Endodermal cell (in vitro differentiated cells): Measurements from ENCODE around the gene FBXO7. TPM values are rescaled to one million over a fixed set of nuclear protein-coding genes. Genes with fewer than 3 reads are reported as not detected.

Source experiments
- DNase-seq: peaks from one replicate; pipeline ENCODE4 v3.0.0-alpha.2; 2017
- H3K27ac ChIP-seq: 2 replicates; pipeline ENCODE4 v1.5.1; 2013; ENCODE audit warnings: mild to moderate bottlenecking, low read depth, low read length, moderate library complexity
- H3K27me3 ChIP-seq: 2 replicates; pipeline ENCODE4 v1.6.1; 2013; ENCODE audit warnings: mild to moderate bottlenecking, low read length, moderate library complexity; ENCODE audit not compliant: insufficient read depth, control insufficient read depth, poor library complexity, severe bottlenecking
- H3K36me3 ChIP-seq: 2 replicates; pipeline ENCODE4 v1.7.0; 2013; ENCODE audit warnings: mild to moderate bottlenecking, low read length, moderate library complexity; ENCODE audit not compliant: control insufficient read depth, insufficient read depth
- H3K4me1 ChIP-seq: one replicate; pipeline ENCODE4 v1.7.0; 2013; ENCODE audit warnings: low read length; ENCODE audit not compliant: control insufficient read depth, insufficient read depth
- H3K4me3 ChIP-seq: 2 replicates; pipeline ENCODE4 v1.5.1; 2013; ENCODE audit warnings: mild to moderate bottlenecking, low read length, moderate library complexity
- H3K9ac ChIP-seq: 2 replicates; pipeline ENCODE4 v1.6.1; 2013; ENCODE audit warnings: mild to moderate bottlenecking, low read length, moderate library complexity; ENCODE audit not compliant: poor library complexity, severe bottlenecking; ENCODE audit errors: extremely low read depth
- H3K9me3 ChIP-seq: 2 replicates; pipeline ENCODE4 v1.6.1; 2013; ENCODE audit warnings: mild to moderate bottlenecking, low read length, moderate library complexity; ENCODE audit not compliant: control insufficient read depth
- H3K27ac Mint-ChIP-seq: 2 replicates; pipeline ENCODE4 v1.8.0; 2020; ENCODE audit warnings: mixed read lengths
- H3K27me3 Mint-ChIP-seq: 2 replicates; pipeline ENCODE4 v1.8.0; 2021; ENCODE audit warnings: mild to moderate bottlenecking, mixed read lengths; ENCODE audit not compliant: insufficient read depth
- H3K36me3 Mint-ChIP-seq: 2 replicates; pipeline ENCODE4 v1.8.0; 2020; ENCODE audit warnings: low read depth, mixed read lengths
- H3K4me1 Mint-ChIP-seq: 2 replicates; pipeline ENCODE4 v1.8.0; 2020; ENCODE audit warnings: mixed read lengths
- H3K4me3 Mint-ChIP-seq: 2 replicates; pipeline ENCODE4 v1.8.0; 2020; ENCODE audit warnings: mild to moderate bottlenecking, moderate library complexity, mixed read lengths
- H3K9me3 Mint-ChIP-seq: 2 replicates; pipeline ENCODE4 v1.8.0; 2020; ENCODE audit warnings: mild to moderate bottlenecking, mixed read lengths
- CTCF ChIP-seq: fragments of 200-600 bp; sonication (generic); conservative IDR thresholded peaks from 2 replicates; pipeline ENCODE4 v1.5.0; 2021; ENCODE audit warnings: antibody characterized with exemption, mild to moderate bottlenecking
- WGBS, 2 experiments: methylation state at CpG; one replicate each; pipeline versions ENCODE4 v1.1.5 to v1.1.7; 2013; ENCODE audit warnings: missing lambda C conversion rate in 2 of 2, mixed read lengths in 1 of 2; ENCODE audit not compliant: insufficient coverage in 1 of 2, insufficient read length in 1 of 2; 5-methylcytosine and 5-hydroxymethylcytosine counted together
- total RNA-seq, 2 donors: library from RNA; stranded (reverse); fragmentation: NEBNext Ultra II Directional in 1 of 2; extraction: Animal tissue kit (Norgen Biotek cat#: 25700) in 1 of 2; gene quantifications; 2 replicates in 1 of 2; 3 replicates in 1 of 2; pipeline ENCODE4 v1.2.1, GENCODE V29; 2021

Gene FBXO7
- total RNA-seq, 2 donors from 2014 or later: 84.8 to 120 TPM

GRCh38 chr22:32544953-32545558 lies 70.4 kb downstream of the FBXO7 start:
- Histone ChIP-seq H3K27ac (no peak overlapping the region), H3K36me3 (no peaks in the 10 kb centered on the region), H3K9me3 (no peaks in the 10 kb centered on the region), H3K4me3 (no peak overlapping the region), H3K4me1 (no peaks in the 10 kb centered on the region), H3K9ac (no peak overlapping the region), H3K27me3 (no peaks in the 10 kb centered on the region)
- DNase-seq: no peak
- no peaks in the 10 kb centered on the region for H3K36me3 Mint-ChIP-seq
- TF ChIP-seq CTCF: no peak
- peaks cover 4% of the 10 kb centered on the region for H3K27me3 Mint-ChIP-seq
- H3K27ac Mint-ChIP-seq: no peak overlapping the region
- 89 to 90% methylated on average over 4 to 6 of the region's 6 CpGs for WGBS, 2 experiments
- H3K9me3 Mint-ChIP-seq: no peaks in the 10 kb centered on the region
- H3K4me1 Mint-ChIP-seq: no peaks in the 10 kb centered on the region
- H3K4me3 Mint-ChIP-seq: no peak overlapping the region

- no peak for DNase-seq
- Histone ChIP-seq H3K4me1 (no peaks in the 10 kb centered on the region), H3K27ac (no peak overlapping the region), H3K9me3 (no peaks in the 10 kb centered on the region), H3K9ac (no peak overlapping the region), H3K36me3 (no peaks in the 10 kb centered on the region), H3K27me3 (no peaks in the 10 kb centered on the region), H3K4me3 (no peak overlapping the region)
- Mint-ChIP-seq H3K4me3 (no peak overlapping the region), H3K27ac (no peak overlapping the region), H3K27me3 (peaks cover 4% of the 10 kb centered on the region), H3K9me3 (no peaks in the 10 kb centered on the region), H3K4me1 (no peaks in the 10 kb centered on the region), H3K36me3 (no peaks in the 10 kb centered on the region)
- no peak for TF ChIP-seq CTCF
- 89 to 100% methylated on average over 2 to 4 of the region's 4 CpGs for WGBS, 2 experiments
Observed at GRCh38 chr22:32545801-32546200, 71.2 kb downstream of the FBXO7 start.

GRCh38 chr22:32546496-32546895 lies 71.9 kb downstream of the FBXO7 start:
- no peak for TF ChIP-seq CTCF
- no peaks in the 10 kb centered on the region for H3K9me3 Mint-ChIP-seq
- H3K36me3 Mint-ChIP-seq: no peaks in the 10 kb centered on the region
- H3K9ac ChIP-seq: no peak overlapping the region
- H3K27ac Mint-ChIP-seq: no peak overlapping the region
- peaks cover 4% of the 10 kb centered on the region for H3K27me3 Mint-ChIP-seq
- no peak overlapping the region for H3K27ac ChIP-seq
- WGBS, 2 experiments: 85 to 94% methylated on average over 4 of the region's 4 CpGs
- no peaks in the 10 kb centered on the region for H3K36me3 ChIP-seq
- no peaks in the 10 kb centered on the region for H3K27me3 ChIP-seq
- H3K4me1 ChIP-seq: no peaks in the 10 kb centered on the region
- no peak for DNase-seq
- no peaks in the 10 kb centered on the region for H3K9me3 ChIP-seq
- H3K4me1 Mint-ChIP-seq: no peaks in the 10 kb centered on the region
- H3K4me3 ChIP-seq: no peak overlapping the region
- H3K4me3 Mint-ChIP-seq: no peak overlapping the region
